GDM1 (cell line): ENCODE data around the gene PCP2.

ENCODE experiments used
- DNase-seq: peaks from one replicate; lab custom pipeline; 2025; lab: John Stamatoyannopoulos, UW

The PCP2 gene

DNA sequence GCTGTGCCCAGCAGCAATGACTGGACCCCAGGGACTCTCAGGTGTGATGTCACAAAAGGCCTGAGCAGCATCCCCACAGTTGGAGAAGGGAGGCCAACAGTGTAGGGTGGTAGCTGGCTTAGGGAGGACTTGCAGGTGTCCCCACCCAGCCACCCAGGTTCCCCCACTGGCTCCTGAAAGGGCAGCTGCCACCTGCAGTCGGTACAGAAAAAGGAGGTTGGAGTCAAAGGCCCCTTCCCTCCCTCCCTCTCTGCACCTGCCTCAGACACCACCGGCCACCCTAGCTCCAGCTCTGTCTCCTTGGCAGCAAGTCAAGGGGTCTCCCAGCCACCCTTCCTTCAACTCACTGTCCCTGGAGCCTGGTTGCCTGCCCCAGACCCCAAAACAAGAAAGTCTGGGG lies at the start of gene PCP2:
PCP2 (minus strand) TSS at position 22 of the 400 bp plus-strand sequence. CDS start 262 bp downstream, outside the sequence.
- DNase-seq = no peak

DNA sequence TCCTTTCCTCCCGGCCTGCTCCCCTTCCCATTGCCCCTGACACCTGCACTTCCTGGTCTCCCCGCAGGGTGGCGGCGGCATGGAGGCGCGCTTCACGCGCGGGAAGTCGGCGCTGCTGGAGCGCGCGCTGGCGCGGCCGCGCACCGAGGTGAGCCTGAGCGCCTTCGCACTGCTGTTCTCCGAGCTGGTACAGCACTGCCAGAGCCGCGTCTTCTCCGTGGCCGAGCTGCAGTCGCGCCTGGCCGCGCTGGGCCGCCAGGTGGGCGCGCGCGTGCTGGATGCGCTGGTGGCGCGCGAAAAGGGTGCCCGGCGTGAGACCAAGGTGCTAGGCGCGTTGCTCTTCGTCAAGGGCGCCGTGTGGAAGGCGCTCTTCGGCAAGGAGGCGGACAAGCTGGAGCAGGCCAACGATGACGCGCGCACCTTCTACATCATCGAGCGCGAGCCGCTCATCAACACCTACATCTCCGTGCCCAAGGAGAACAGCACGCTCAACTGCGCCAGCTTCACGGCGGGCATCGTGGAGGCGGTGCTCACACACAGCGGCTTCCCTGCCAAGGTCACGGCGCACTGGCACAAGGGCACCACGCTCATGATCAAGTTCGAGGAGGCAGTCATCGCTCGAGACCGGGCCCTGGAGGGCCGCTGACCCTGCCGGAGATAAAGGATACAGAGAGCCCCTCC lies 48.8 kb upstream of the PCP2 start:
- no peak for DNase-seq

GRCh38 chr19:7681340-7682174 lies 48.0 kb upstream of the PCP2 start:
- peak; percentile 75 for DNase-seq

DNA sequence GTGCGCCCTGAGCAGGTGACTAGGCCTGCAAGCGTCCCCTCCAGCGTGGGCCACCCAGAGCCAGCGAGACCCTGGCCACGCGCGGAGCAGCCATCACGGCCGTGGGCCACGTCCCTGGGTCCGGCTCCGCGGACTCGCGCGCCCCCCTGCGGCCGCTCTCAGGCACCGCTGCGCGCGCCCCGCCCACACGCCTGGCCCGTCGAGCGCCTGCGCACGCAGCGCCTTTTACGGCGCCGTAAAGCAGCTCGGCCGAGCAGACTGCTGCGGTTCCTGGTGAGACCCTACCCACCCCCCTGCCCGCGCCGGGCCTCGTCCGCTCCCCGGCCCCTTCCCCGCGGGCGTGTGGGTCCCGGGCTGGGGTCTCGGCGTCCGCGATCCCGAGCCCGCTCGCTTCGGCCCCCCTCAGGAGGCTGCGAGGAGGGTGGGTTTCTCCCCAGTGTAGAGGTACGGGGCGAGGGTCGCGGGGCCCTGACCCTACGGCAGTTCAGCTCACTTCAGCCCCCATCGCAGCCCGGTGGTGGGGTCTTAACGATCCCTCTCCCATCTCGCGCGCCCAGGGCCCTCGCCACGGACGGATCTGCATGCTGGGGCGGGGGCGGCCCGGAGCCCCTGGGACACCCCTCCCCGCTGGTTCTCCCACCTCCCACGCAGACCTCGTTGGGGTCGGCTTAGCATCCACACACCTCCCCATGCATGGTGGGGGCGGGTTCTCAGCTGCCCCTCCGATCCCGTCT lies 47.3 kb upstream of the PCP2 start, which contains the start of gene TRAPPC5:
TRAPPC5 (plus strand) TSS at position 228 of the 734 bp plus-strand sequence. CDS start 1,421 bp downstream, outside the sequence.
- peak; percentile 88 for DNase-seq

DNA sequence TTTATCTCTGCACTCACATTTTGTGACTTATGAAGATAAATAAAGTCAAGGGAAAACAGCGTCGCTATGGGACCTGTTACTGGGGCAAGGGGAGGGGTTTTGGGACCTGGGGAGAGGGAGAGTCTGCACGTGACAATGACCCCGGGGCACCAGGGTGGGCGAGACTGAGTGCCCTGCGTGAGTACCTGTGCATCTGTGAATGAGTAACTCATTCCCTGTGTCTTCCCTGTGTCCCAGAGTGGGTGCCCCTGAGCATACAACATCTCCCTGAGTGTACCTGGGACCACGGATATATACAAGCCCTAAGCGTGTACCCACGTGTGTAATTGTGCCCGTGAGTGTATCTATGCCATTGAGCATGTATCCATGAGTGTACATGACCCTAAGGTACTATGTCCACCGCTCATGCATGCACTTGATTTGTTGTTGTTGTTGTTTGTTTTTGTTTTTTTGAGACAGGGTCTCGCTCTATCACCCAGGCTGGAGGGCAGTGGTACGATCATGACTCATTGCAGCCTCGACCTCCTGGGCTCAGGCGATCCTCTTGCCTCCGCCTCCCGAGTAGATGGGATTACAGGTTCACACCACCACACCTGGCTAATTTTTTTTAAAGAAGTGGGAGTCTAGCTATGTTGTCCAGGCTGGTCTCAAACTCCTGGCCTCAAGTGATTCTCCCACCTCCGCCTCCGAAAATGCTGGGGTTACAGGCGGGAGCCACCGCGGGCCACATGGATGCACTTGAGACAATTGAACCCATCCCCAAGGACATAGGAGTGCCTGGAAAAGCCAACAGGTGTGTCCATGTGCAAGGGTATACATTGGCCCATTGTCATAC lies 46.5 kb upstream of the PCP2 start:
- DNase-seq = no peak

DNA sequence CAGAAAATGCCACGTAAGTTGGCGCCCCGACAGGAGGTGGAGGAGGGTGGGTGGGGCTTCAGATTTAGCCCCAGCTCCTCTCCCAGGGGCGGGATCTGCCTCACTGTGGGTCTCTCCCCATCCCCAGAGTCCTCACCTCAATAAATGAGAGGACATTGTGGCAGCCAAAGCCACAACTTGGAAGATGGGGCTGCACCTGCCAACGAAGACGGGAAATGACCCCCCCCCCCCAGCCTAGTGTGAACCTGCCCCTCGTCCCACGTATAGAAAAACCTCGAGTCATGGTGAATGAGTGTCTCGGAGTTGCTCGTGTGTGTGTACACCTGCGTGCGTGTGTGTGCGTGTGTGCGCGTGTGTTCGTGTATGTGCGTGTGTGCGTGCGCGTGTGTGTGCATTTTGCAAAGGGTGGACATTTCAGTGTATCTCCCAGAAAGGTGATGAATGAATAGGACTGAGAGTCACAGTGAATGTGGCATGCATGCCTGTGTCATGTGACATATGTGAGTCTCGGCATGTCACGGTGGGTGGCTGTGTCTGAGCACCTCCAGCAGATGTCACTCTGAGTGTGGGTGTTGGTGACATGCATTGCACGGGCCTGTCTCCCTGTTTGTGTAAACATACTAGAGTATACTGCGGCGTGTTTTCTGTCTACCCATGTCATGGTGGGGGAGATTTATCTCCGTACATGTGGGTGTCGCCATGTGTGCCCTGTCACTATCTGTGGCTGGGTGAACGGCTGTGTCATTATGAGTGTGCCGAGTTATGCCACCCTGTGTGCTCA lies 45.6 kb upstream of the PCP2 start:
- no peak for DNase-seq

GRCh38 chr19:7677669-7678311 lies 44.3 kb upstream of the PCP2 start:
- DNase-seq = no peak

- peak; percentile 28 for DNase-seq
Observed at GRCh38 chr19:7676854-7677253, 43.3 kb upstream of the PCP2 start, which contains the start of gene MCEMP1. Gene MCEMP1, plus strand, starts transcription at chr19:7677090. Its CDS starts 31 bp downstream, at chr19:7677121.

- DNase-seq = peak; percentile 68
Observed at GRCh38 chr19:7676376-7676775, 42.9 kb upstream of the PCP2 start.

- DNase-seq = peak; percentile 12
Observed at GRCh38 chr19:7674010-7675005, 40.8 kb upstream of the PCP2 start.

GRCh38 chr19:7672522-7672921 lies 39.0 kb upstream of the PCP2 start:
- no peak for DNase-seq

DNA sequence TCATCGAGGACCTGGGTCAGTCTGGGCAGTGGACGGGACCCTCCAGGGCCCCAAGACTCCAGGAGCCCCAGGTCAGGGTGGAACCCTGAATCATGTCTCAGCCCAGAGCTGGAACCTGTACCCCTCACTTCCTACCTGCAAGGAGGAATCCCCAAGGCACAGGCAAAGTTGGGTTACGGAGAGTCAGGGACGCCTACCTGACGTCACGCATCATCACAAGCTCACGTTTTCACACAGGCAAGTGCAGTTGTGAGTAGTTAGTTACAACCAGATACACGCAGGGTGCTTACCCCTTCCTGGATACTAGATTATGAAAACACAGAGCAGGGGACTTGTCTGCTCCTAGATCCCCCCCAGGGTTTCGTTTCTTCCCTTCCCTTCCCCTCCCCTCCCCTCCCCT lies 37.3 kb upstream of the PCP2 start:
- no peak for DNase-seq

- DNase-seq = no peak
Observed at GRCh38 chr19:7670150-7670783, 36.7 kb upstream of the PCP2 start.

- DNase-seq = no peak
Observed at GRCh38 chr19:7669641-7670040, 36.1 kb upstream of the PCP2 start.

DNA sequence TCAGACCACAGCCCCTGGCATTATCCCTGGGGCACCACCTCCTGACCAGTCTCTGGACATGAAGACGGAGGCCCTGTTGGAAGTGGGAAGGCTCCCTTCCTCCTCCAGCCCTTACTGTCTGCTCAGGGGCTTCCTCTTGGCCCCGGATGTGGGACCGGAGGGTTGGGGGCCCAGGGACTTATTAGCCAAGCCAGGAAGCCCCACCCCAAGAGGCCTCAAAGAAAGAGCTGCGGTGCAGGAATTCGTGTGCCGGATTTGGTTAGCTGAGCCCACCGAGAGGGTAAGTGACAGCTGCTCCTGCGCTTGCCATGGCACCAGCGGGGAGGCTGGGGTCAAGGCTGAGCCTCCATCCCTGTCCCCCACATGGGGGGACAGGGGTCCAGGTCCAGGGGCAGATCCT lies 35.3 kb upstream of the PCP2 start, which contains the start of gene RETN:
RETN (plus strand) TSS at position 208 of the 400 bp plus-strand sequence. CDS start 278 bp downstream, outside the sequence.
- no peak for DNase-seq

GRCh38 chr19:7665076-7665475 lies 31.6 kb upstream of the PCP2 start:
- DNase-seq = no peak

- no peak for DNase-seq
Observed at GRCh38 chr19:7663706-7664105, 30.2 kb upstream of the PCP2 start.

GRCh38 chr19:7662657-7663056 lies 29.1 kb upstream of the PCP2 start:
- DNase-seq = no peak
